HCT116 (cell line): ENCODE measurements around the gene CDCP2.

ENCODE experiments used
- CEBPB ChIP-seq: IDR thresholded peaks from 2 replicates; pipeline ENCODE4 v1.6.1; 2012; ENCODE audit warnings: low read depth
- CTCF ChIP-seq, 3 experiments: fragments of 200-600 bp in 1 of 3; sonication (generic) in 1 of 3; IDR thresholded peaks in 2 of 3; conservative IDR thresholded peaks in 1 of 3; 2 replicates each; pipeline ENCODE4 v1.5.1; 2012 to 2017; ENCODE audit warnings: low read depth in 2 of 3, low read length in 2 of 3, antibody characterized with exemption in 1 of 3, borderline replicate concordance in 1 of 3, control low read depth in 1 of 3, mild to moderate bottlenecking in 1 of 3, mixed read lengths in 1 of 3, mixed run types in 1 of 3, moderate library complexity in 1 of 3; ENCODE audit not compliant: insufficient read depth in 1 of 3
- EZH2 ChIP-seq: fragments of 200-600 bp; sonication (generic); IDR thresholded peaks from 2 replicates; pipeline ENCODE4 v1.6.1; 2017; ENCODE audit warnings: antibody characterized with exemption, mixed run types
- EZH2phosphoT487 ChIP-seq: fragments of 200-600 bp; IDR thresholded peaks from 2 replicates; pipeline ENCODE4 v1.6.1; 2018; ENCODE audit warnings: antibody characterized with exemption, borderline replicate concordance
- POLR2A ChIP-seq: IDR thresholded peaks from 2 replicates; pipeline ENCODE4 v1.7.0; 2011; ENCODE audit warnings: borderline replicate concordance; ENCODE audit not compliant: insufficient read depth, insufficient read length; ENCODE audit errors: extremely low read depth
- POLR2AphosphoS5 ChIP-seq: IDR thresholded peaks from 2 replicates; pipeline ENCODE4 v1.6.1; 2011; ENCODE audit warnings: mild to moderate bottlenecking, low read depth, low read length, moderate library complexity
- RAD21 ChIP-seq: IDR thresholded peaks from 2 replicates; pipeline ENCODE4 v1.6.1; 2012; ENCODE audit warnings: low read depth, mild to moderate bottlenecking

- no peak for TF ChIP-seq POLR2AphosphoS5
- no peak for TF ChIP-seq CEBPB
- no peak for TF ChIP-seq POLR2A
- TF ChIP-seq CTCF (IDR thresholded peaks at IDR 0.05 in 2 of 3, conservative IDR thresholded peaks at IDR 0.05 in 1 of 3; ENCODE audit: borderline replicate concordance in 1 of 3, insufficient read depth in 1 of 3, low read depth in 2 of 3, low read length in 2 of 3), result no peak
- TF ChIP-seq RAD21, result no peak
- TF ChIP-seq EZH2, result no peak
- no peak for TF ChIP-seq EZH2phosphoT487
These were observed 15.8 kb downstream of the CDCP2 start for GRCh38 chr1:54136963-54137533.
